NCI-H2196 treated with DMSO at 0.1 percent for 48 hours (cell line): ENCODE measurements around the gene PERM1.

Experiments used
- DNase-seq: peaks from one replicate; lab custom pipeline; 2025; ENCODE audit not compliant: unreplicated experiment; lab: John Stamatoyannopoulos, UW

PERM1 gene

GRCh38 chr1:936348-937264 is 45.3 kb downstream of the PERM1 start:
- DNase-seq = no peak

- no peak for DNase-seq
Observed at GRCh38 chr1:935751-936231, 46.1 kb downstream of the PERM1 start.

- no peak for DNase-seq
Observed at GRCh38 chr1:934991-935750, 46.7 kb downstream of the PERM1 start.

- DNase-seq = no peak
Observed at GRCh38 chr1:933603-933940, 48.3 kb downstream of the PERM1 start.

GRCh38 chr1:932776-933602 is 48.9 kb downstream of the PERM1 start:
- DNase-seq = no peak

GRCh38 chr1:932173-932510 is 49.8 kb downstream of the PERM1 start:
- DNase-seq = no peak

- no peak for DNase-seq
Observed at GRCh38 chr1:931380-932172, 50.3 kb downstream of the PERM1 start.

GRCh38 chr1:930633-931138 is 51.2 kb downstream of the PERM1 start:
- DNase-seq = no peak

GRCh38 chr1:929712-930632 is 51.9 kb downstream of the PERM1 start:
- no peak for DNase-seq

- DNase-seq = no peak
Observed at GRCh38 chr1:928825-929661, 52.9 kb downstream of the PERM1 start.

GRCh38 chr1:927748-928147 is 54.1 kb downstream of the PERM1 start:
- no peak for DNase-seq

GRCh38 chr1:927234-927633 is 54.7 kb downstream of the PERM1 start:
- no peak for DNase-seq

- DNase-seq = peak; percentile 19
Observed at GRCh38 chr1:925561-926421, 56.1 kb downstream of the PERM1 start.
